Measurements from ENCODE around the gene TMEM175.

The TMEM175 gene

DNA sequence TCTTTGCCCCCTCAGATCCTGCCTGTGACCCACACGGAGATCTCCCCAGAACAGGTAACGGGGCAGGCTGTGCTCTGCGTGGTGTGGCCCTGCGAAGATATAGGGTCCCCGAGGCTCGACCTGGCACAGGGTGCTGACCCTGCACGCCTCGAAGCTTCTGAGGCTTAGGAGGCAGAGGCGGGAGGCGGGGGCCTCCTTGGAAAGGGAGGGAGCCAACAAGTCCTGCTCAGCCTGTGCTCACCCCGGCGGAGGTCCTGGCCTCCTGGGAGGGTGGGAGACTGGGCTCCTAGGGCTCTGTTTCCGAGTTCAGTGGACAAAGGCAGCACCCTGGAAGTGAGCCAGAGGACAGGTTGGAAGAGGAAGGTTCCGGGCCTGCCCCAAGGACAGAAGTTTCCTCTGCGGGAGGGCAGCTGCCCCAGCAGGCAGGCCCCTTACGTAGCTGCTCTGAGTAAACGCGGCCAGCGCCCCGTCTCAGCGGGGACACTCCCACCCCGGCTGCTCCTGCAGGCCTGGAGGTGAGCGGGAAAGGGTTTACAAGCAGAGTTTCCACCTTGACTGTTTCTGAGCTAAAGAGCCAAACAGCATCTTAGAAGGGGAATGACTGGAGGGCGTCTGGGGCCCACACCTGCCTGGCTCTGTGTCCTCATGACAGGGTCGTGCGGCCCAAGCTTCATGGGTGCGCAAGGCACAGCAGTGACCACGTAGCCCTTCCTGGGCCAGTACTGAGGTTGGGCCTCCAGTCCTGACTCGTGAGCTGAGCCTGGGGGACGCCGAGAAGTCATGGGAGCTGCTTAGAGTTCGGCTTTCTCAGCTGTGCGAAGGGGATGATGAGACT lies 16.1 kb downstream of the TMEM175 start:
- DNase-seq, result no peak

DNA sequence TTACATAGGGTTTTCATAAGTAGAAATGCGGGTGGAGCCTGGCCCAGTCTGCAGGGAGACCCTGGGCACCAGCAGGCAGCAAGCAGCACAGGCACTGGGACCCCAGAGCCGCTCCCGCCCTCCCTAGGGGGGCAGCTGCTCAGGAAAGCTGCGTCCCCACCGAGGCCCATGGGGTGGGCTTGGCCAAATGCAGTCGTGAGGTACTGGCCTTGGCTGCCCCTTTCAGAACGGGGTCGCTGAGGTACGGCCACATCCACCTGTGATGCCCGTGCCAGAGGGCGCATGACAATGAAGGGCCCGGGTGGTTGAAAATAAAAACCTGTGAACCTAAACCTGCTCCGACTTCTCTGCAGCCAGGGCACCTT lies 16.7 kb downstream of the TMEM175 start:
- DNase-seq, result no peak

DNA sequence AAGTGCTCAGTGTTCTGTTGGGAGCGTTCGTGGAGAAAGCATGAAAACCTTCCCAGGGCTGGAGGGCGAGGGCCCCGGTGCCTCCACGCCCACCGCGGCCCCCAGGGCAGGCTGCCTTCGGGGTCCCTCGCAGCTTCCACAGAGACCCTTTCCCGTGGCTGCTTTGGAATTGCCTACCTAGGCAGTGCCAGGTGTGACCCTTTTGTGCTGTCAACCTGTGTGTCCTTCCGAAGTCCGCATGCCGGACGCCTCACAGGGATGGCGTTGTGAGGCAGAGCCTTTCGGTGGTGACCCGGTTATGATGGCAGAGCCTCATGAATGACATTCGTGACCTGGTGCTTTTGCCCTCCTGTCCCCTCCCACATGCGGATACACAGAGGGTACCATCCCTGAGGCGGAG lies 17.4 kb downstream of the TMEM175 start:
- no peak for DNase-seq

DNA sequence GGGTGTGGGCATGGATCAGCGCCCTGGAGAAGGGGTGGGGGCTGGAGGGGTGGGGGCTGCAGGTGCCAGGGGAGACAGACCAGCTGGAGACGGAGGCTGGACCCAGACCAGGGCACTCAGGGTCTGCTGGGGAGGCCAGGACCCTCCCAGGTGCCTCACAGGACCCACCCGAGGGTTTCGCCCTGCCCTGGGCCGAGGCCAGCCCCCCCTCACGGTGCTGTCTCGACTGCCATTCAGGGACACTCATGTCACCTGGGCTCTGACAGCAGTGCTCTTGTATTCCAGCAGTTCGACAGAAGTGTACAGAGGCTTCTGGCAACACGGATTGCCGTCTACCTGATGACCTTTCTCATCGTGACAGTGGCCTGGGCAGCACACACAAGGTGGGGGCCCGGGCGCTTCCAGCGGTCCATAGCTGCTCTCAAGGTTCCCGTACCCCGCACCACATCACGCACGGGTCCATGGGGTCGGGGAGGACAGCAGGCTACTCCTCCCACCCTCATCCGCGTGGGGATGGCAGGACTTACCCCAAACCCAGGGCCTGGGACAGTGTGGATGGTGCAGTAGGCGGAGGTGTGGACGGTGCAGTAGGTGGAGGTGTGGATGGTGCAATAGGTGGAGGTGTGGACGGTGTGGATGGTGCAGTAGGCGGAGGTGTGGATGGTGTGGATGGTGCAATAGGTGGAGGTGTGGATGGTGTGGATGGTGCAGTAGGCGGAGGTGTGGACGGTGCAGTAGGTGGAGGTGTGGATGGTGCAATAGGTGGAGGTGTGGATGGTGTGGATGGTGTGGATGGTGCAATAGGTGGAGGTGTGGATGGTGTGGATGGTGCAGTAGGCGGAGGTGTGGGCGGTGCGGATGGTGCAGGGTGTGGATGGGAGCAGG lies 18.1 kb downstream of the TMEM175 start:
- DNase-seq, result no peak

DNA sequence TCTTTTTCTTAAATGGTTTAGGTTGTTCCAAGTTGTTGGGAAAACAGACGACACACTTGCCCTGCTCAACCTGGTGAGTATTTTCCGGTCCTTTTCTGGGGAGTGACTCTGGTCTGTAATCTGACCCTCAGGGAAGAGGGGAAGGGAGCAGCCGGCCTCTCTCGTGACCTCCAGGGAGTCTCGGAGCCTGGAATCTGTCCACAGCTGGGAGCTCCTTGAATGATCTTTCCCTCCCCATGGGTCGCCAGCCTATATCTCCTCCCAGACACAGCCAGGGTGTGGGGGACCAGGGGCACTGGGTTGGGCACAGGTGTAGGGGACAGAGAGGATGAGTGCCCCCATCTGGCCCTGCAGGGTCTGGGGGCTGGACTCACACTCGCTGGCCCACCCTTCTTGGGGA lies 18.9 kb downstream of the TMEM175 start:
- DNase-seq, result no peak

DNA sequence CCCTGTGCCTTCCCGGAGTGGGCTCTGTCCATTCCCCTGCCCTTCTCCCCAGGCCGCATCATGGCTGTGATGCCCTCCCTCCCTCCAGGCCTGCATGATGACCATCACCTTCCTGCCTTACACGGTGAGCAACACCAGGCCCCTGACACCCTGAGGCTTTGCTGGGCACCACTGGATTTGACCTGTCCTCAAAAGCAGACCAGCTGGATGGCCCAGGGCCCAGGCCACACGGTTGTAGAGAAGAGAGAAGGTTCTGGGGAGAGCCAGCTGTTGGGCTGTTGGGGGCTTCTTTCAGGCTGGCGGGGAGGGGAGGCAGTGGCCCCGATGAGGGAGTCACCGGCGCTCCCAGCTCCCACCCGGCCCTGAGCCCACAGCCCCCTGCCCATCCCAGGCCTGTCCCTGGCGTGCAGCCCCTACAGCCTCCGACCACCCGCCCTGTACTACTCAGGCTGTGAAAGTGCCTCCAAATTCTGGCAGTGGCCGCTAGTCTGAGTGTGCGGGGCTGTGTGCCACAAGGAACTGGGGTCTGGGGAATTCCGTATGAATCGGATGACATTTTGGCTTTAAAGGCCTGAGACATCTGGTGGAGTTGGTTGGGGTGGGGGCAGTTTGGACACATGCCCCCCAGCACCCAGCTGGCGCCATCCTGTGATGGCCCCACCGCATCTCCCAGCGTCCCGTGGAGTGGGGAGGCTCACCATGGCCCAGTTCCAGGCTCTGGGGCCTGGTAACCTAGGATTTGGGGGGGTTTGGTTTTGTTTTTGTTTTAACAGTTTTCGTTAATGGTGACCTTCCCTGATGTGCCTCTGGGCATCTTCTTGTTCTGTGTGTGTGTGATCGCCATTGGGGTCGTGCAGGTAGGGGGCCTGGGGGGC lies 19.6 kb downstream of the TMEM175 start:
- no peak for DNase-seq

DNA sequence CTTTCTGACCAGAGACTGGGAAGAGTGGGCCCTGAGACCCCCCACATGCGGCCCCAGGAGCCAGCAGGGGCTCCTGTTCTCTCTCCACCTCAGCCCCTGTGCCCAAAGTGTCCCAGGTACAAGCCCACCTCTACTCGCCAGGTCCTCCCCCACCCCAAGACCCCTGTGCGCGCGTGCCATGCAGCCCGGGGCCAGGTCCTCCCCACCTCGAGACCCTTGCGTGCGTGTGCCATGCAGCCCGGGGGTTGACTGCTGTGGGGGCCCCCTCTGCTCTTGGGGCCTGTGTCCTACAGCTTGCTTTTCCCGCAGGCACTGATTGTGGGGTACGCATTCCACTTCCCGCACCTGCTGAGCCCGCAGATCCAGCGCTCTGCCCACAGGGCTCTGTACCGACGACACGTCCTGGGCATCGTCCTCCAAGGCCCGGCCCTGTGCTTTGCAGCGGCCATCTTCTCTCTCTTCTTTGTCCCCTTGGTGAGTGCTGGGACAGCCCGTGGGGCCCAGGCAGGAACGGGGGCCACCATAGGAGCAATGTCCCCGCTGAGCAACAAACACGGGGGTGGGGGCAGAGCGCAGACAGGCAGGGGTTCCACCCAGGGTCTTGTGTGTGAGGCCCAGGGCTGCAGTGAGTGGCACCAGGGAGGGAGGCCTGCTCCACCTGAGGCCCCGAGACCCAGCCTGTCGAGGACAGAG lies 20.8 kb downstream of the TMEM175 start:
- no peak for DNase-seq

DNA sequence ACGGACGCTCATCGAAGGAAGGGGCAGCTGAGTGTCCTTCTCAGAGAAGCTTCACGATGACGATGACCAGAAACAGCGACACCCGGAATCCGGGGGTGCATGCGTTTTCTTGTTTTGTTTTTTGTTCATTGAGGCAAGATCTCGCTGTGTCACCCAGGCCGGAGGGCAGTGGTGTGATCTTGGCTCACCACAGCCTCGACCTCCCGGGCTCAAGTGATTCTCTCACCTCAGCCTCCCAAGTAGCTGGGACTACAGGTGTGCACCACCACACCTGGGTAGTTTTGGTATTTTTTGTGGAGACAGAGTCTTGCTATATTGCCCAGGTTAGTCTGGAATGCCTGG lies 21.3 kb downstream of the TMEM175 start:
- DNase-seq, result no peak

DNA sequence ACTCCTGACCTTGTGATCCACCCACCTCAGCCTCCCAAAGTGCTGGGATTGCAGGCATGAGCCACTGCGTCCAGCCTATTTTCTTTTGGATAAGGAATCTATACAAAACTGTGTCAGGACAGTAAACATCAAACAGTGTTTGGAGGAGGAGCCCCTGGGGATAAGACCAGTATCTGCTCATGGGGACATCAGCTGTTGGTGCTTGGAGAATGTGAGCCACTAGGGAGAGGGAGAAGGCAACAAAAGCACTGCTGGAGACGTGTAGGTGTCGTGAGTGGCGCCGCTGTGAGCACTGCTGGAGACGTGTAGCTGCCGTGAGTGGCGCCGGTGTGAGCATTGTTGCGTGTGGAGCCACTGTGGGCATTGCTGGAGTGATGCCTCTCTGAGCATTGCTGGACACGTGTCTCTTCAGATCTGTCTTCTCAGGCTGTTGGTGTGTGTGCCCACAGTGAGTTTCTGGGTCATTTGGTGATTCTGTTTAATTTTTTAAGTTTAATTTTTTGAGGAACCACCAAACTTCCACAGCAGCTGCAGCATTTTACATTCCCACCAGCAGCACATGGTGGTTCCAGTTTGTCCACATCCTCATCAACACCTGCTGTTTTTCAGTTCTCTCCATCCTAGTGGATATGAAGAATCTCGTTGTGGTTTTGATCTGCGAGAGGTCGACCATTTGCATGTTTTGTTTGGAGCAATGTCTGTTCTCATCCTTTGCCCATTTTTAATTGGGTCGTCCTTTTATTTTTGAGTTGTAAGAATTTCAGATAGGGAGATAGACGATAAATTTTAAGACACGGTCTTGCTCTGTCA lies 22.2 kb downstream of the TMEM175 start:
- DNase-seq, result no peak

DNA sequence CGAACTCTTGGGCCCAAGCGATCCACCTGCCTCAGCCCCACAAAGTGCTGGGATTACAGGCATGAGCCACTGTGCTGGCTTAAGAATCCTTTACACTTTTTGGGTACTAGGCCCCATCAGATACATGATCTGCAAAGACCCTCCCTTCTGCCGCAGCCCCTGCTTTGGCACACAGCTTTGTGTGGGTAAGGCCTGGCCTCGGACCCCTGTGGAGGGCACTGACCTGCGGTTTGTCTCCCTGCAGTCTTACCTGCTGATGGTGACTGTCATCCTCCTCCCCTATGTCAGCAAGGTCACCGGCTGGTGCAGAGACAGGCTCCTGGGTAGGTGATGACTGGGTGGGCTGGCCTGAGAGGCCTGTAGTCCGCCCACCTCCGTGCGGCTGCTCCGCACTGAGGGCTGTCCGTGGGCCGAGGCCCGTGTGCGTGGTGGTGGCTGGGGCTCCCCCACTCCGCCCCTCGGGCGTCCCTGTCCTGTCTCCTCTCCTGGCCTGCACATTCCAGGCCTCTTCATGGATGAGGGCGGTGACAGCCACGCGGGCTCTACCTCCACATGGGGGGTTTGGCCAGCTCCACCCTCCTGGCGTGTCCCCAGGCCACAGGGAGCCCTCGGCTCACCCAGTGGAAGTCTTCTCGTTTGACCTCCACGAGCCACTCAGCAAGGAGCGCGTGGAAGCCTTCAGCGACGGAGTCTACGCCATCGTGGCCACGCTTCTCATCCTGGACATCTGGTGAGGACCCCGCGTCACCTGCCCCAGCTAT lies 23.1 kb downstream of the TMEM175 start:
- DNase-seq, result no peak

DNA sequence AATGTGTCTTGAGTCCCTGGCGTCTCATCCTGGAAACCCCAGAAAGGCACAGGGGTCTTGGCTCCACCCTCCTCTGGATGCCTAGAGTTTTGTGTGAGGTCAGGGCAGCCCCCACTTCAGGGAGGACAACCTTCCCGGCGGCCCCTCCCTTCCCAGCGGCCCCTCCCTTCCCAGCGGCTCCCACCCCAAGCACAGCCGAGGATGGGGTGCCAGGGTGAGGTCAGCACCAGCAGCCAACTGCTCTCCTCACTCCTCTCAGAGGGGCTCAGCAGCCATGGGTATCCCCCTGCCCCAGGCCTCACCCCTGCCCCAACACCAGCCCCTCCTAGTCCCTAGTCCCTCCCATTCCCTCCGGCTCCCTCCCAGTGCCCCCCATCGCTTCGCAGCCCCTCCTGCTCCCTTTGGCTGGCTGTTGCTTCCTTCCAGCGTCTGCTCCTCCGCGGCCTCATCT lies 23.7 kb downstream of the TMEM175 start:
- no peak for DNase-seq

DNA sequence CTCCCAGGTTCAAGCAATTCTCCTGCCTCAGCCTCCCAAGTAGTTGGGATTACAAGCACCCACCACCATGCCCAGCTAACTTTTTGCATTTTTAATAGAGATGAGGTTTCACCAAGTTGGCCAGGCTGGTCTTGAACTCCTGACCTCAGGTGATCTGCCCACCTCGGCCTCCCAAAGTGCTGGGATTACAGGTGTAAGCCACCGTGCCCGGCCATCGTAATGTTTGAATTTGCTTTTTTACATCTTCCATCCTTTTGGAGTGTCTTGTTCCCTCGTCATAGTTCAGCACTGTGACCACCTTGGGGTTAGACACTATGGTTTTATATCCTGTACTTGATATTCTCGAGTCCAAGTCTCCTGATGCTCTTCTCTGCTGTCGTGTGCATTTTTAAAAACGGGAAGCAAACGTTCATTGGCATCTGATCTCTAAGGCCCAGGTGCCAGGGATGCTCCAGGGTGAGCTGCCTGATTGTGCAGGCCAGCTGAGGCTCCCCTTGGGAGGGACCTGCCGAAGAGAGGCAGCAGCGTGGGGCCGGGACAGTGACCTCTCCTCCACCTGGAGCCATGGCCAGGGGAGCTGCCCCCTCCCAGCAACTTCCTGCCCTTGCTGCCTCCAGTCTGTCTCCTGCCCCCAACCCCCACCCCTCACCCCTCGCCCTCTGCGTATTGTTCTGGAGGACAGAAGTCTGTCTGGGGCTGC lies 24.4 kb downstream of the TMEM175 start:
- no peak for DNase-seq

DNA sequence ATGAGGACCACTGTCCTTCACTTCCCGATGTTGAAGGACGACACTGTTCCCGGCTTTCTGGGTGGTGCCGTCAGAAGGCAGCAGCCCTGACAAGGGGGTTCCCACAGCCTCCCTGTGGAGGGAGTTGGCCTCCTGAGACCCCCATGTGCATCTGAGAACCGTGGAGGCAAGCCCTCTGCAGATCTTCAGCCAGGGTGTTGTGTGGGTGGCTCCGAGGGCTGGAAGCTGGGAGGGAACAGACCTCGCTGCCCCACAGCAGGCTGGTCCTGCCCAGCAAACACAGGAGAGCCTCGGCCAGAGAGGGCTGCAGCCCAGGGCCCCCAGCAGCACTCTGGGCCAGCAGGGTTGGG lies 24.9 kb downstream of the TMEM175 start:
- DNase-seq, result no peak

DNA sequence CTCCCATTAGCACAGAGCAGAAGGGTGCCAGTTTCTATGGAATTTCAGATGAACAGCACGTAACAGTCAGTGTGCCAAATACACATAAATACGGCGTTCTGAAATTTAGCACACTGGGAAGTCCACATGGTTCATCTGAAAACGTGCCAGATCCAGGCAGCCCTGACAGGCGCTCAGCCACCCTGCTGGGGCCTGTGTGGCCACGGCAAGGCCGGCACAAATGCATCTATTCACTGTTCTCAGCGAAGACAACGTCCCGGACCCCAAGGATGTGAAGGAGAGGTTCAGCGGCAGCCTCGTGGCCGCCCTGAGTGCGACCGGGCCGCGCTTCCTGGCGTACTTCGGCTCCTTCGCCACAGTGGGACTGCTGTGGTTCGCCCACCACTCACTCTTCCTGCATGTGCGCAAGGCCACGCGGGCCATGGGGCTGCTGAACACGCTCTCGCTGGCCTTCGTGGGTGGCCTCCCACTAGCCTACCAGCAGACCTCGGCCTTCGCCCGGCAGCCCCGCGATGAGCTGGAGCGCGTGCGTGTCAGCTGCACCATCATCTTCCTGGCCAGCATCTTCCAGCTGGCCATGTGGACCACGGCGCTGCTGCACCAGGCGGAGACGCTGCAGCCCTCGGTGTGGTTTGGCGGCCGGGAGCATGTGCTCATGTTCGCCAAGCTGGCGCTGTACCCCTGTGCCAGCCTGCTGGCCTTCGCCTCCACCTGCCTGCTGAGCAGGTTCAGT lies 25.5 kb downstream of the TMEM175 start:
- DNase-seq, result no peak

DNA sequence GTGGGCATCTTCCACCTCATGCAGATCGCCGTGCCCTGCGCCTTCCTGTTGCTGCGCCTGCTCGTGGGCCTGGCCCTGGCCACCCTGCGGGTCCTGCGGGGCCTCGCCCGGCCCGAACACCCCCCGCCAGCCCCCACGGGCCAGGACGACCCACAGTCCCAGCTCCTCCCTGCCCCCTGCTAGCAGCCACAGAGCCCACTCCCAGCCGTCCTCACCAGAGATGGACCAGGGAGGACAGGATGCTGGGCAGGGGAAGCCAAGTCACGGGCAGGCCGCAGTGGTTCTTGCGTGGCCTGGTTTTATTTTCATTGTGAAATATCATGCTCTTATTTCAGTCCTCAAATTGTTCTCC lies 26.0 kb downstream of the TMEM175 start:
- no peak for DNase-seq

DNA sequence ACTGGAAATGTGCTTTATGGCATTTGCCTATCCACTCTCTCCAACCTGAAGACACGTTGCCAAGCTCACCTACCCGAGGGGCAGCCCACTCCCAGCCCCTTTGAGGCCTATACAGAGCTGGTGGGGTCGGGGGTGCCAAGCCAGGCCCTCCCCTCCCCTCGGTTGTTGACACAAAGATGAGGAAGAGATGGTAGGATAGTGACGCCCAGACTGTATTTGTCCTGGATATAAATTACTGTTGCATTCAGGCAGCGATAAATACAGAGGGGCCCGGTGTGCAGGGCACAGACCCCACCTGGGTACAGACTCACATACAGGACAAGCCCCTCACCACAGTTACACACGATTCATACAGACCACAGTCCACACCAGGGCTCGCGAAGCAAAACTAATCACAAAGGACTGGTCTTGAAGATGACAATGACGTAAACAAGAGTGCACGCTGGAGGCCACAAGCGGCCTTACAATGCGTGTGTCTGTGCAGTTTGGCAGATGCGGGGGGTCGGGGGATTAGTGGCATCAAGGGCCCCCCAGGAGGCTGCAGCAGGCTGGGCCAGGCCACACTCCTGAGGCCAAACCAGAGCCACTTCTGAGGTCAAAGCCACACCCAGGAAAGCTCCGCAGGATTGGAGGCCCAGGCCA lies 26.6 kb downstream of the TMEM175 start:
- DNase-seq, result no peak

DNA sequence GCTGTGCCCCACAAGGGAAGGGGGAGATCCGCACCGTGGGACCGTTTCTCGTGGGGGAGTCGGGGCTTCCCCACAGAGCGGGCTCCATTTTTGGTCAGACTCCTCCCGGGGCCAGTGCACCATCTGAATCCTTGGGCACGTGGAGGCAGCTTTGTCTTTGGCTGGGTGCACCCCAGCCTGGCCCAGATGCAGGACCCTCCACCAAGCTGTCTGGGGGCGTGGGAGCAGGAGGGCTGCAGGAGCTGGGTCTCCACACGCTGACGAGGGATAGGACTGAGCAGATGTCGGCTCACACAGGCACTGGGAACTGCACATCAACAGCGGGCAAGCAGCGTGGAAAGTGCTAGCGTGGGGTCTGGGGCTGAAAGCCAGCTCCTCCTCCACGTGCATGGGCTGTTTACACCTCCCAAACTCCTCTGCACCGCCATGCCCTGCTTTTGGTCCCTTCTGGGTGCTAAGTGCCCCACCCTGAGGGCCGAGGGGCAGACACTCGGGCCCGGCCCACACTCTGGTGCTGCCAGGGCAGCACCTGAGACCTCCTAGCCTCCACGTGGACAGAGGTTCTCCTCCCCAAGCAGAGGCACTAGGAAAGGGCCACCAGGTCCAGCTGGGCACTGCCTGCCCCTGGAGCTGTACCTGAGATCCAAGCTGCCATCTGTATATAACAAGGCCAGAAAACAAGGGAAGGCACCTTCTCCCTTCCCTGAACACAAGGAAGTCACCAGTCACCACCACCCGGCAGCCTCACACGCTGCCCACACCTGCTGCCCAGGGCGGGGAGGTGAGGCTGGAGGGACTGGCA lies 27.3 kb downstream of the TMEM175 start:
- no peak for DNase-seq

DNA sequence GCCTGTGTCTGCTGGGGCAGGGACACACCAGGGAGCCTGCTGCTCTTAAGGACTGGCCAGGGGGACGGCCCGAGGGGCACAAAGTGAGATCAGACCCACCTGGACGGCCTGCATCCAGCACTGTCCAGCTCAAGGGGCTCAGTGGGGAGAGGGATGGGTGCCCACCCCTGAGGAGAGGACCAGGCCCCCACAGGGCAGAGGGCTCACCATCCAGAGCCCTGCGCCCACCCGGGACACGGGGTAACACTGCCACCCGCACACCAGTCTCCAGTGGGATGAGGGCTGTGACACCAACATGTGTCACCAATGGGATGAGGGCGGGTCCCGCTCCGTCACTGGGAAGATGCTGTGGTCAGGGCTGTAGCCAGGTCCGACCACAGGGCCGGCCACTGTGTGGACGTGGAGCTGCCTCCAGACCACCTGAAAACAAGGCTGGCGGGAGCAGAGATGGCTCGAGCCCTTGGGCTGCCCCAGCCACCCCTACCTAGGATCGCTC lies 27.9 kb downstream of the TMEM175 start:
- DNase-seq, result no peak

All from CD4-positive, alpha-beta T cell treated with Interleukin-4 for 1 hour (primary cell).